Midbrain (tissue), 1 donor: ENCODE data around the gene PDCD1LG2.
"Not testable (repeated sequence)": the region's sequence is repeated elsewhere in the genome, so short reads cannot be mapped to it uniquely, and the experiment has no call there.

Source experiments
- DNase-seq: peaks from one replicate; lab custom pipeline; 2025; lab: John Stamatoyannopoulos, UW

Gene PDCD1LG2

GRCh38 chr9:5510360-5510931 is at the start of gene PDCD1LG2:
TSS of gene PDCD1LG2 (plus strand) at chr9:5510531. CDS start at chr9:5522547, 12,016 bp downstream.
- DNase-seq: peak; percentile 16

- not testable (repeated sequence) for DNase-seq
Measured at GRCh38 chr9:5464831-5465330, 45.5 kb upstream of the PDCD1LG2 start.

DNA sequence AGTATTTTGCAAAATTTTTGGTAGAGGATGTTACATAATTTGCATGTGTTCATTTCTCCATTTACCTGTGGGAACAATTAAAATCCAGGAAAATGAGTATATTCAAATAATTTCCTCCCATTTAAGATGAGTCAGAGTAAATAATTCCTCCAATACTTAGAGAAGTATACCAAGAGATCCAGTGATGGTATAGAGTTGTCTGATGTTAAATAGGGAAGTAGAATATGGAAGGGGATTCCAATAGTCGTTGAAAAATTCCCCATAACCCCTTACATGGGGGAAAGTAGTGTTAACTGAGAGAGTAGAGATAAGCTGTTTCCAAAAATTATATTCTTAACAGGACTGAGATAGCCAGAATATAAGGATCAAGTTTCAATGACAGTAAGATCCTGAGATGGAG is 44.3 kb upstream of the PDCD1LG2 start:
- no peak for DNase-seq

GRCh38 chr9:5466766-5467165 is 43.6 kb upstream of the PDCD1LG2 start:
- DNase-seq: no peak

GRCh38 chr9:5468850-5469249 is 41.5 kb upstream of the PDCD1LG2 start:
- no peak for DNase-seq

DNA sequence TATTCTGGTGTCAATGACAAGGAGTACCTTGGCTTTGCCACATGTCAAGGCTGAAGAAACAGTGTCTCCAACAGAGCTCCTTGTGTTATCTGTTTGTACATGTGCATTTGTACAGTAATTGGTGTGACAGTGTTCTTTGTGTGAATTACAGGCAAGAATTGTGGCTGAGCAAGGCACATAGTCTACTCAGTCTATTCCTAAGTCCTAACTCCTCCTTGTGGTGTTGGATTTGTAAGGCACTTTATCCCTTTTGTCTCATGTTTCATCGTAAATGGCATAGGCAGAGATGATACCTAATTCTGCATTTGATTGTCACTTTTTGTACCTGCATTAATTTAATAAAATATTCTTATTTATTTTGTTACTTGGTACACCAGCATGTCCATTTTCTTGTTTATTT is 40.2 kb upstream of the PDCD1LG2 start:
- no peak for DNase-seq

- DNase-seq: no peak
Measured at GRCh38 chr9:5470816-5471215, 39.5 kb upstream of the PDCD1LG2 start.

GRCh38 chr9:5475611-5476010 is 34.7 kb upstream of the PDCD1LG2 start:
- not testable (repeated sequence) for DNase-seq

DNA sequence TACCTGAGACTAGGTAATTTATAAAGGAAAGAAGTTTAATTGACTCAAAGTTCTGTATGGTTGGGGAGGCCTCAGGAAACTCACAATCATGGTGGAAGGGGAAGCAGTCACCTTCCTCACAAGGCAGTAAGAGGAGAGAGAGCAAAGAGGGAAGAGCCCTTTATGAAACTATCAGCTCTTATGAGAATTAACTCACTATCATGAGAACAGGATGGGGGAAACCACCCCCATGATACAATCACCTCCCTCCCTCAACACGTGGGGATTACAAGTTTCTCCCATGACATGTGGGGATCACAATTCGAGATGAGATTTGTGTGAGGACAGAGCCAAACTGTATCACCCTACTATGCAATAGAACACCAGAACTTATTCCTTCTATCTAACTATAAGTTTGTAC is 32.1 kb upstream of the PDCD1LG2 start:
- no peak for DNase-seq

DNA sequence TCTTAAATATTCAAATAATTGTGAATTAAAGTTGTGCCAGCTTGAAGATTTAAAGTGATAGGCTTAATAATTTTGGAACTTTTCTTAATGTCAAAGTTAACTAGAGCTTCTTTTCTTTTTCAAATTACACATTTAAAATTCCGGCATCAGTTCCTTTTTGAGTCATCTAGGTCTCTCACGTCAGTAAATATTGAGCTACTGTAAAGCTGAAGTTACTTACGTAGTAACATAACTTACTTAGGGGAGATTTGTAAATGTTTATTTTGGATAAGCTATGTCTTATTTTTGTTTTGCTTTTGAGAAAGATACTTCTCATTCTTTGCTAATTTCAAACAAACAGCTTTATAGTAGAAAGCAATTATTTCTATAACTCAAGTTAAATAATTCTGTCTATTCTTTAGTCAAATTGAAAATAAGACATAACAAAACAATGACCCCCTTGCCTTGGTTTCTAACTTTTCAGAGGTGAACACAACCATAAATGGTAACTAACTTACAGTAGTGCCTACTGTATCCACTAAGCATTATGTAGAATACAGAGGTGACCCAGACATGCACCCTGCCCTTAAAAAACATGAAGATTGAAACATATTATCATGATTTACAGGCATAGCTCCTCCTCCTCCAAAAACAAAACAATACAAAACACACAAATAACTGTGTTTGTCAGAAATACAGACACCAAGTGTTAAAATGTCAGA is 30.2 kb upstream of the PDCD1LG2 start:
- no peak for DNase-seq

DNA sequence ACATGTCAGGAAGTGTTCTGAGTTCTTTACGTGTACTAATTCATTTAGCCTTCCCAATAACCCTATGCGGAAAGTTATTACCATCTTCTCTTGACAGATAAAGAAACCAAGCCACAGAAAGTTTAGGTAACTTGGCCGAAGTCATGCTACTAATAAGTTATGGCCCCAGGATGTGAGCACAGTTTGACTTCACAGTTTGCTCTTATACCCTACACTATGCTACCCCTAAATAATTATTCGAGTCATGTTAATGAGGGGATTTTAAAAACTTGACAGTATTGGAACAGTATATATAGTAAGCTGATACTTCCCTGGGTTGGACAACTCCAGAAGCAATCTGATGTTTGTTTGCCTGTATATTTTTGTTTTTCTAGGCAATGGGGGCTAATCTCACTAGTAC is 29.4 kb upstream of the PDCD1LG2 start:
- DNase-seq: no peak

- DNase-seq: no peak
Measured at GRCh38 chr9:5481322-5482040, 28.9 kb upstream of the PDCD1LG2 start.

GRCh38 chr9:5482194-5482593 is 28.1 kb upstream of the PDCD1LG2 start:
- DNase-seq: no peak

DNA sequence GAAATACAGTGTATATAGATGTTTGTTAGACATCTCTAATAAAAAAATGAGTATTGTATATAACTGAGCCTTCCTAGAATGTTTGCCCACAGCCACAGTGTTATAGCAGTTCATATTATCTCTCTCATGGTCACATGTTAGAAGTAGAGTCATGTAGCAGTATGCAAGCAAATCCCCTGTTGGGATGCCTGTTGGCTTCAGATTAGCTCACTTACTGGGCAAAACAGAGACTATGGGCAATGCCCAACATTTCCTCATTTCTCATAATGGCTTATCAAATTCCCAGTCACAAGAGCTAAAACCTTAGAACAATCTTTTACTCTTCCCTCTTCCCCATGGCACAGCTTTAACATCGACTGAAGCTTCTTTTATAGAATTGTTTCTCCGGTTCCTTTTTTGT is 27.0 kb upstream of the PDCD1LG2 start:
- DNase-seq: no peak

DNA sequence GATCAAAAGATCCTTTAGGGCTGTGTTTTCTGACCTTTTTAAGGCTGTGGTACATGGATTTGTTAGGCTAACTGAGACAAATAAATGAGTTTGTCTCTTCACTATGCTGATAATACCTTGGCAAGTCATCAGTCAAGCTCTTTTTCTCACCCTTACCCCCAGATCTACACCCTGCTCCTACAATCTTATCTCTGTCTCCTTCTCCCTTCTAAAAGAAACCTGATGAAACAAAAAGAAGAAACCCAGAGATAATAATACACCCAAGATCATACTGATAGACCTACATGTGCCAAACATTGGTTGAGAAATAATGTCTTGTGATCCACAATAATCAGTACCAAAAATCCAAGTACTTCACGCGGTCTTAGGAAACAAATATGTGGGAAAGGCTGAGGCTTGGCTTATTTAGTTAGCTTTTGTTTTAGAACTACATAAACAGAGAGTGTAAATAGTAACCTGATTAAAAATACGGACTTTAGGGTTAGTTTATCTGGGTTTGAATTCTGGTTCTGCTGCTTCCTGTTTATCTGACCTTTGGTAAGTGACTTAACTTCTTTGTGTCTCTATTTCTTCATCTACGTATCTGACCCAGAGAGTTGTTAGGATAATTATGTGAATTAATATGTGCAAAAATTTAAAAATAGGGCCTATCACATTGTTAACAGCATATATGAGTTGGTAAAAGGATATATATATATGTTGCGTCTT is 24.8 kb upstream of the PDCD1LG2 start:
- DNase-seq: no peak

- DNase-seq: no peak
Measured at GRCh38 chr9:5486988-5487387, 23.3 kb upstream of the PDCD1LG2 start.

DNA sequence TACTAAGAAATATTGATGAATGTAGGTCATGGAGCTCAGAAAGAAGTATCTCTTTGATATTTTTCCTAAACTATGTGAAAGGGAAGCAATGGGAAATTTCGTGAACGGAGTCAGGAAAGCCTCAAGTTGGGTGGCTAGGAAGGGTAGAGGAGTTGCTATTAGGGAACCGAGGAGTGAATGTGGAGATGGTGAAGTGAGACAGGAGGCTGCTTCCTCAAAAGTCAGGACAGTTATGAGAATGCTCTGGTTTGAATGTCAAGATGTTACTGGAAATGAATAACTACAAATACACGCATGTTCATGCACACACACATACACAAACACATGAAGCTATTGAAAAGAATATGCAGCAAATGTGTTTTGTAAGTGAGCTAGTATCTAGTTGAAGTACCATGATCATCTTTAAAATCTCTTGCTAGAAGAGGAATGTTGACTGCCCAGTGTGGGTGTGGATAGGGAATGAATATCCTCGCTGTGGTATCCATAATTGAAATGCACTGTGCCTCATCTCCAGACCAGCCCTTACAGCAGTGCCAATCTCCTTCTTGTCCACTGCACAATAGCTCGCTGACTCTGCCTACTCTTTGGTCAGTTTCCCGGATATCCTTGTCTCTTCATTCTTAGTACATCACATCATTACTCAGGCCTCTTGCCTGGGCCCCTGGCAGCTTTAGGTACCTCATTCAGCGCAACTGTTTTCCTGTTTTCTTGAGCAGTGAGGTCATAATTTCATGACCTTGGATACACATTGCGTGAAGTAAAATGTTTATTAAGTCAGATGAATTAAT is 21.9 kb upstream of the PDCD1LG2 start:
- no peak for DNase-seq

GRCh38 chr9:5489630-5490490 is 20.5 kb upstream of the PDCD1LG2 start:
- no peak for DNase-seq

- DNase-seq: no peak
Measured at GRCh38 chr9:5492965-5493678, 17.2 kb upstream of the PDCD1LG2 start.
